ENCODE results near the gene CDC14A.
"Not testable (repeated sequence)": the region's sequence is repeated elsewhere in the genome, so short reads cannot be mapped to it uniquely, and the experiment has no call there.

Gene CDC14A

DNA sequence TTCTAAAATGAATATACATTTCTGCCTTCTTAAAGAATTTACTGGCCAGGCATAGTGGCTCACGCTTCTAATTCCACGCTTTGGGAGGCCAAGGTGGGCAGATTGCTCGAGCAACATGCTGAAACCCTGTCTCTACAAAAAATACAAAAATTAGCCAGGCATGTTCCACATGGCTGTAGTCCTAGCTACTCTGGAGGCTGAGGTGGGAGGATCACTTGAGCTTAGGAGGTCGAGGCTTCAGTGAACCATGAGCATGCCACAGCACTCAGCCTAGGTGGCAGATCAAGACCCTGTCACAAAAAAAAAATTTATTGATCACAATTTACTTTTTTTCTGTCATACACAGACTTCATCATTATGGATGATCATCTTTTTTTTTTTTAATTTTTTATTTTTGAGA is 11.5 kb downstream of the CDC14A start:
- no peak for DNase-seq
- no peak overlapping the region for H3K27ac Mint-ChIP-seq
- H3K4me3 Mint-ChIP-seq = no peak overlapping the region
- H3K27me3 Mint-ChIP-seq = no peaks in the 10 kb centered on the region
- H3K36me3 Mint-ChIP-seq (ENCODE audit: low read depth) = peaks cover 57% of the 10 kb centered on the region
- peaks cover 78% of the 10 kb centered on the region for H3K4me1 Mint-ChIP-seq (ENCODE audit: low read depth)
- H3K9me3 Mint-ChIP-seq = peaks cover 3% of the 10 kb centered on the region

DNA sequence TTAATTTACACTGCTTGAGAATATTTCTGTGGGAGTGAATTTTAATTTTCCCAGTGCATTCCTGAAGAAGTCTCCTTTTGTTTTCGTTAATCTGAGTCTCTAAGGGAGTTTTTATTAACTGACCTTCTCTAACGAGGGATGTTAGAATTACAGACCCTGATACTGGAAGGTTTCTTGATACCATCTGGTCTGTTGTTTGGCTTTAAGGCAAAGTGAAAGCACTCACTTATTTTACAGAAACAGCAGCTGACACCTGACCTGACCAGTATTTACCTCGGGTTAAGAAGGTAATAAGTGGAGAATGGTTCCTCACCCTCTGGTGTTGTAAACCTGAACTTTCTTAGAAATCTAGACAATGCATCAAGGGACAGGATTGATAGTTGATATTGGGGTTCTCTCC is 12.4 kb downstream of the CDC14A start:
- no peaks in the 10 kb centered on the region for H3K27me3 Mint-ChIP-seq
- H3K4me3 Mint-ChIP-seq = peak overlapping the region; percentile 11
- DNase-seq = no peak
- peaks cover 7% of the 10 kb centered on the region for H3K9me3 Mint-ChIP-seq
- H3K27ac Mint-ChIP-seq = peak overlapping the region; percentile 46
- peaks cover 73% of the 10 kb centered on the region for H3K4me1 Mint-ChIP-seq (ENCODE audit: low read depth)
- H3K36me3 Mint-ChIP-seq (ENCODE audit: low read depth) = peaks cover 63% of the 10 kb centered on the region

DNA sequence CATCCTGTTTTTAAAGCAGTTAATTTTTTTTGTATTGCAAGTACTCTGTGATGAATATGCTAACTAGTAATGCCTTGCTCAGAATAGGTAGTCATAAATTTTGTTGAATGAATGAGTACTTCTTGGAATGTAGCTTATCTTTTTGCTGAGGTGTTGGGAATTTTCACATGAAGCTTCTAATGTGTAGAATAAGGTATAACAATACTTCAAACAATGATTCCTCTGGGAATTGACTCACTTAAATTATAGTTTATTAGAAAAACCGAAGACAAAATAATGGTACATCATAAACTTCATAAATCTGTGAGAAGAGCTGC is 13.9 kb downstream of the CDC14A start:
- H3K36me3 Mint-ChIP-seq (ENCODE audit: low read depth) = peaks cover 66% of the 10 kb centered on the region
- H3K27ac Mint-ChIP-seq = no peak overlapping the region
- peaks cover 73% of the 10 kb centered on the region for H3K4me1 Mint-ChIP-seq (ENCODE audit: low read depth)
- no peak overlapping the region for H3K4me3 Mint-ChIP-seq
- no peaks in the 10 kb centered on the region for H3K27me3 Mint-ChIP-seq
- peaks cover 7% of the 10 kb centered on the region for H3K9me3 Mint-ChIP-seq
- no peak for DNase-seq

DNA sequence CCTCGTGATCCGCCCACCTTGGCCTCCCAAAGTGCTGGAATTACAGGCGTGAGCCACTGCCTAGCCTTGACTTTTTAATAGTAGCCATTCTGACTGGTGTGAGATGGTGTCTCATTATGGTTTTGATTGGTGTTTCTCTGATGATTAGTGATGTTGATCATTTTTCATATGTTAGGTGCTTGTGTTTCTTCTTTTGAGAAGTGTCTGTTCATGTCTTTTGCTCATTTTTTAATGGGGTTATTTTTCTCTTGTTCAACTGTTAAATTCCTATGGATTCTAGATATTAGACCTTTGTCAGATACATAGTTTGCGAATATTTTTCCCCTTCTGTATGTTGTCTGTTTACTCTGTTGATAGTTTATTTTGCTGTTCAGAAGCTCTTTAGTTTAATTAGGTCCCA is 17.0 kb downstream of the CDC14A start:
- Mint-ChIP-seq H3K36me3 (ENCODE audit: low read depth) (peaks cover 63% of the 10 kb centered on the region), H3K4me1 (ENCODE audit: low read depth) (peaks cover 77% of the 10 kb centered on the region)
- H3K27ac Mint-ChIP-seq, H3K27me3 Mint-ChIP-seq, H3K9me3 Mint-ChIP-seq, DNase-seq, H3K4me3 Mint-ChIP-seq: not testable (repeated sequence)

DNA sequence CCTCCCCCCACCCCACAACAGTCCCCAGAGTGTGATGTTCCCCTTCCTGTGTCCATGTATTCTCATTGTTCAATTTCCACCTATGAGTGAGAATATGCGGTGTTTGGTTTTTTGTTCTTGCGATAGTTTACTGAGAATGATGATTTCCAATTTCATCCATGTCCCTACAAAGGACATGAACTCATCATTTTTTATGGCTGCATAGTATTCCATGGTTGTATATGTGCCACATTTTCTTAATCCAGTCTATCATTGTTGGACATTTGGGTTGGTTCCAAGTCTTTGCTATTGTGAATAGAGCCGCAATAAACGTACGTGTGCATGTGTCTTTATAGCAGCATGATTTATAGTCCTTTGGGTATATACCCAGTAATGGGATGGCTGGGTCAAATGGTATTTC is 21.6 kb downstream of the CDC14A start:
- peaks cover 11% of the 10 kb centered on the region for H3K9me3 Mint-ChIP-seq
- H3K27me3 Mint-ChIP-seq, DNase-seq, H3K27ac Mint-ChIP-seq, H3K4me3 Mint-ChIP-seq: not testable (repeated sequence)
- peaks cover 46% of the 10 kb centered on the region for H3K36me3 Mint-ChIP-seq (ENCODE audit: low read depth)
- H3K4me1 Mint-ChIP-seq (ENCODE audit: low read depth) = peaks cover 74% of the 10 kb centered on the region

DNA sequence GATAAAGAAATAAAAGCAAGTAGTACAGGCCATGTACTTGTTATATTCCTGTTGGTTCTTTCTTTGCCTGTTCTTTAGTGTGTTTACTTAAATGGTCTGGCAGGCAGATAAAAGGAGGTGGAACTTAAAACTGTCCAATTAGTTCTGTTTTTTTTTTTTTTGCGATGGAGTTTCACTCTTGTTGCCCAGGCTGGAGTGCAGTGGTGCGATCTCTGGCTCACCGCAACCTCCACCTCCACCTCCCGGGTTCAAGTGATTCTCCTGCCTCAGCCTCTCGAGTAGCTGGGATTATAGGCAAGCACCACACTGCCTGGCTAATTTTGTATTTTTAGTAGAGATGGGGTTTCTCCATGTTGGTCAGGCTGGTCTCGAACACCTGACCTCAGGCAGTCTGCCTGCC is 24.6 kb downstream of the CDC14A start:
- H3K9me3 Mint-ChIP-seq, H3K27ac Mint-ChIP-seq, H3K27me3 Mint-ChIP-seq, DNase-seq, H3K4me3 Mint-ChIP-seq: not testable (repeated sequence)
- Mint-ChIP-seq H3K36me3 (ENCODE audit: low read depth) (peaks cover 50% of the 10 kb centered on the region), H3K4me1 (ENCODE audit: low read depth) (peaks cover 81% of the 10 kb centered on the region)

DNA sequence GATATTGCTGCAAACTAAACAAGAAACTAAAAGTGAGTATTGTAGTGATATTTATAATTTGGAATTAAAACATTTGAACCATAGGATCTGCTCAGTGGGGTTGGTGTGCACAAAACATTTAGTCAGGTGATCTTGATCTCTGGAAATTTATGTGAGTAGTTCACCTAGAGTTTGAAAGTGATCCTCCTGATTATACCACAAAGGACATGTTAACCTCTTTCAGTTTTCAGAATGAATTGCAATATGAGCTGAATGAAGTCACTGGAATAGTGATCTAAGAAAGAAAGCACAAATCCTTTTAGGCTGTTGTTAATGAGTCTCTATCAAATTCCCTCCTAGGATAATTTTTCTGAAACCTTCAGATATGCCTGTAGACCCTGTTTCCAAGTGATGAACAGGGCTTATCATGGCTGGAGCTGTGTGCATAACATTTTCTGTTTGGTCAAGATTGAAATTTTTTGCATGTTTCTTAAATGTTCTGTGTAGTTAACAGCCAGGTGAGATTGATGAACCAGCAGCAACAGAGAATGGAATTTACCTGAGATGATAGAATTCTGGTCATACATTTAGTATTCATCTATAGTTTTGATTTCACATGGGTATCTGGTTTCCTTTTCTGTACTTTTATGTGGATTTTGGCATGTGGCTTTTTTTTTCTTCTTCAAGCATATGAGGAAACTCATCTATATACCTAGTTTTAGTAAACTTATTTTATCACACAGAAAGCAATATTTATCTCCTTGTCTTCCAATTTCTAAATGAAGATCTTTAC is 25.5 kb downstream of the CDC14A start:
- peak overlapping the region; percentile 98 for H3K27ac Mint-ChIP-seq
- DNase-seq = no peak
- H3K4me3 Mint-ChIP-seq = peak overlapping the region; percentile 63
- H3K4me1 Mint-ChIP-seq (ENCODE audit: low read depth) = peaks cover 79% of the 10 kb centered on the region
- peaks cover 43% of the 10 kb centered on the region for H3K36me3 Mint-ChIP-seq (ENCODE audit: low read depth)
- H3K27me3 Mint-ChIP-seq = no peaks in the 10 kb centered on the region
- peaks cover 7% of the 10 kb centered on the region for H3K9me3 Mint-ChIP-seq

DNA sequence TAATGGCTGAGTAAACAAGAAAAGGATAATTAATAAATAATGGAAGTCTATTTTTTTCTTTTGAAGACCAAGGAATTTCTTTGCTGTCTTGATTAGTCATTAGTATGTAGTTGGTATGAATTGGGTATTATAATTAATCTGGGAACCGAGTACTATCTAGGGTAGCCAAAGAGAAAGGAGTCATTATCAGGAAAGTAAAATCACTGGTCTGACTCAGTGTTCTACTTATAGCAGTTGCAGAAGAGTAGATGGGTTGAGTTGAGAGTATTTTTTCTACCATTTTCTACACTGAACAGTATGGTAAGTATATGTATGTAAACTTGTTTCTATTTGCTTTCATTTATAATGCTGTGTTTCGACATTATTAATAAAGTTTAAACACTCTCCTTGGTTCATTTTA is 26.6 kb downstream of the CDC14A start:
- no peak overlapping the region for H3K4me3 Mint-ChIP-seq
- no peaks in the 10 kb centered on the region for H3K27me3 Mint-ChIP-seq
- peaks cover 7% of the 10 kb centered on the region for H3K9me3 Mint-ChIP-seq
- peaks cover 83% of the 10 kb centered on the region for H3K4me1 Mint-ChIP-seq (ENCODE audit: low read depth)
- H3K36me3 Mint-ChIP-seq (ENCODE audit: low read depth) = peaks cover 46% of the 10 kb centered on the region
- DNase-seq = no peak
- H3K27ac Mint-ChIP-seq = peak overlapping the region; percentile 66

DNA sequence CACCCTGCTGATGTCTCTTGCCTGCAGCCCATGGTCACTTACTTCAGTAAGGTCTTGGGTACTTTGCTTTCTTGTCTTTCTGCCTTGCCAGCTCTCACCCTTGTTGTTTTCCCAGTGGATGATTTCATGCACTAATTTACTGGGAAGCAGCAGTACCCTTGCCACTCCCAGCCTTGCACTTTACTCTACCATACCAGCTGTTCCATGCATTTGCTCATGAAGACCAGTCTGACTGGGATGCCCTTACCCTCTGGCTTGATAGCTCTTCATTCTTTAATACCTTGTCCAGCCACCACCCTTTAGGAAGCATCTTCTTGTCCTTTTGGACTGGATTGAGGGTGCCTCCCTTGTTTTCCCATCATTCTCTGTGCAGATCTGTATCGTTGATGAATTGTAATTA is 28.3 kb downstream of the CDC14A start:
- Mint-ChIP-seq H3K9me3 (no peaks in the 10 kb centered on the region), H3K36me3 (ENCODE audit: low read depth) (peaks cover 41% of the 10 kb centered on the region), H3K27me3 (no peaks in the 10 kb centered on the region), H3K27ac (no peak overlapping the region), H3K4me3 (no peak overlapping the region), H3K4me1 (ENCODE audit: low read depth) (peaks cover 86% of the 10 kb centered on the region)
- no peak for DNase-seq

DNA sequence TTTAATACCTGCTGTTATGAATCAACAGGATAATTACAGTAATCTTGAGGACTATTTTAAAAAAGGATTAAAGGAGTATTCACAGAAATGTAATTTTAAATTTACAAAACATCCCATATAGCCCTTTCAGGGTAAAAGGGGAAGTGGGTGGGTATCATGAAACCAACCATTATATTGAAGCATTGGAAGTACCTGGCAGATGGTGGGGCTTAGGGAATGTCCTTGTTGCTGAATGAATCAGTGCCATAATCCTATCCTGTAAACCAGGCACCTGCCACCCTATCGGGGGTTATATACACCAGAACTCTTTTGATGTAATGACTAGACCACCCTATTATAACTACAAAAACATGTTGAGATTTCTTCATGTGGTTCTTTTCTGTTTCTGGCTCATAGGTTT is 30.4 kb downstream of the CDC14A start:
- no peaks in the 10 kb centered on the region for H3K27me3 Mint-ChIP-seq
- no peaks in the 10 kb centered on the region for H3K9me3 Mint-ChIP-seq
- no peak overlapping the region for H3K4me3 Mint-ChIP-seq
- H3K27ac Mint-ChIP-seq = no peak overlapping the region
- peaks cover 90% of the 10 kb centered on the region for H3K4me1 Mint-ChIP-seq (ENCODE audit: low read depth)
- DNase-seq = no peak
- peaks cover 41% of the 10 kb centered on the region for H3K36me3 Mint-ChIP-seq (ENCODE audit: low read depth)

DNA sequence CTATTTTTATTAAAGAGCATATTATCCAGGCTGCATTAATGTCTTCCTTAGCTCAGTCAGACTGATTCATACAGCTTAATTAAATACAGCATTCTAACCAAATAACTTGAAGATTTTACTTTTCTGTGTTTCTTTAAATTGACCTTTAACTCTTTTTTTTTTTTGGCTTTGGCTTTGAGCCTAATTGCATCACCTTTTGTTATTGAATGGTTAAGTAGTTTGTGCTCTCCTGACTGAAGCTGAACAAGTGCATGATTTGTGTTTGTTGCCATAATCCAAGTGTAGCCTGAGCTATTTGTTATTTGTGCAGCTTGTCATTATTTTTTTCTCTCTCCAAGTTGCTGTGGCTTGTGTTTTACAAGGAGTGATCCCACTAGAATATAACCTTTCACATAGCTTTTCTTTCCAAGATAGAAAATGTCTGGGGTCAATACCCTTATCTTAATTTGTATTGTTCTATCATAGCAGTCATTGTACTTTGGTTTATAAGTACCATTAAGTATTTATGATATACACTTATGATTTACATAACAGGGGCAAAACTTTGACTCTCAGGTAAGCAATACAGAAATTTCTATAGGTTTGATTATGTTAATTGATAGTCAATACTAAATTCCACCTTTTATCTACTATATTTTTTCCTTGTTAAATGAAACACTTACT is 31.6 kb downstream of the CDC14A start:
- peaks cover 39% of the 10 kb centered on the region for H3K36me3 Mint-ChIP-seq (ENCODE audit: low read depth)
- no peaks in the 10 kb centered on the region for H3K27me3 Mint-ChIP-seq
- no peaks in the 10 kb centered on the region for H3K9me3 Mint-ChIP-seq
- H3K4me3 Mint-ChIP-seq = no peak overlapping the region
- H3K4me1 Mint-ChIP-seq (ENCODE audit: low read depth) = peaks cover 90% of the 10 kb centered on the region
- peak overlapping the region; percentile 13 for H3K27ac Mint-ChIP-seq
- DNase-seq = no peak

DNA sequence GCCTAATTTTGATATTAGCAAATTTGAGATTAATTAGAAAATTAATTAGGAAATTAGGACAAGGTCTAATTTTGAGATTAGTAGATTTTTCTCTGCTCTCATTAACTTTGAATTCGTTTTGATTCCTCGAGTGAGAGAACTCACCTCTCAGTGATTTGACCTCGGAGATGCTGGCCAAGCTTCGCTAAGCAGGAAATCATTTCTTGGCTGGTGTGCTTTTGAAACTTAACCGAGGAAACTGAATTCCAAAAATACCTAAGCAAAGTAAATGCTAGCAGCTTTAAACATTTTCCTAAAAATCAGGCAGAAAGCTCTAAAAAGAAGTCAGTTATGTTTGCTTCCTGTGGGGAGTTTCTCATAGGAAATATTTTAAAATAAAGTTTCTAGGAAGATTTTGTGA is 34.9 kb downstream of the CDC14A start:
- H3K4me1 Mint-ChIP-seq (ENCODE audit: low read depth) = peaks cover 87% of the 10 kb centered on the region
- H3K4me3 Mint-ChIP-seq = peak overlapping the region; percentile 70
- no peaks in the 10 kb centered on the region for H3K9me3 Mint-ChIP-seq
- DNase-seq = no peak
- H3K36me3 Mint-ChIP-seq (ENCODE audit: low read depth) = peaks cover 22% of the 10 kb centered on the region
- no peaks in the 10 kb centered on the region for H3K27me3 Mint-ChIP-seq
- peak overlapping the region; percentile 84 for H3K27ac Mint-ChIP-seq

DNA sequence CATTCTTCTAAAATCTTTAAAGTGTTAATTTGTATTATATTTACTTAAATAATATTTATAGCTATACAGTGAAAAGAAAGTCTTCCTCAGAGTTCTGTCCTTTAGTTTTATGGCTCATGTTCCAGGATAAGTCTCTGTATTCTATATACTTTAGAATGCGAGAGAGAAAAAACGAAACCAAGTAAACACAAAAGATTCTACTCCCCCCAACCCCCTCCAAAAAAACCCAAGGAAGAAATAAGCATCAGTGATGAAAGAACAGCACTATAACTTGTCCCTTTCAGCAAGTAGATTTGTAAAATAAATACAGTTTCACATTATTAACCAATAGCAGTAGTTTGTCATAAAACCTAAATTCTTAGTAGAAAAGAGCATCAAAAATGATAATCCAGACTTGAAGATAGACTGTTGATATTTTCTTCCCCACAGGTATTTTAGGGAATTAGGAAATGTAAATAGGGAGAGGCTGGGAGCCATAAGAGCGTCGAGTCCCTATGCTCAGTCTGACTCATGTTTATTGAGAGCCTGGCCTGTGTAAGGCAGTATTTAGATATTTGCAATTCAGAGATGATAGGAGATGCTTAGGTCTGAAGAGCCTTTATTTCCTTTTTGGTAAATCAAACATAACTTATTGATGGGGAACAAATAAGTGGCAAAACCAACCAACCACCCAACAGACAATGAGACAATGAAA is 35.5 kb downstream of the CDC14A start:
- DNase-seq = no peak
- Mint-ChIP-seq H3K27ac (peak overlapping the region; percentile 78), H3K36me3 (ENCODE audit: low read depth) (peaks cover 23% of the 10 kb centered on the region), H3K4me1 (ENCODE audit: low read depth) (peaks cover 87% of the 10 kb centered on the region), H3K27me3 (no peaks in the 10 kb centered on the region), H3K9me3 (no peaks in the 10 kb centered on the region), H3K4me3 (peak overlapping the region; percentile 63)

DNA sequence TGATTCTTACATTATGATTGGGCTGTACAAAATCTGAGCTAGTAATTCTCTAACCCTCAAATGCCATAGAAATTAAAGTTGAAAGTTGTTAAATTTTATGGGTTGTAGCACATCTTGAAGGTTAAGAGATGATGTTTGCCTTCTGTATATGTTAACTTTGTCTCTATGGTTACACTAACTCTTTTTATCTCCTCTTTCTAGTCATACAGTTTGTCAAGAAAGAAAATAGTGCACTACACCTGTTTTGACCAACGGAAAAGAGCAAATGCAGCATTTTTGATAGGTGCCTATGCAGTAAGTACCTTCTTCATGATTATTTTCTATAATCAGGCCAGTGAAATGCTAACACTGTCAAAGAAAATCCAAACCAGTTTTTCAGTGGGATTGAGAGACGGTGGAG is 38.2 kb downstream of the CDC14A start:
- no peaks in the 10 kb centered on the region for H3K9me3 Mint-ChIP-seq
- no peak for DNase-seq
- H3K27ac Mint-ChIP-seq = peak overlapping the region; percentile 35
- H3K27me3 Mint-ChIP-seq = no peaks in the 10 kb centered on the region
- peaks cover 86% of the 10 kb centered on the region for H3K4me1 Mint-ChIP-seq (ENCODE audit: low read depth)
- H3K4me3 Mint-ChIP-seq = no peak overlapping the region
- peaks cover 22% of the 10 kb centered on the region for H3K36me3 Mint-ChIP-seq (ENCODE audit: low read depth)

DNA sequence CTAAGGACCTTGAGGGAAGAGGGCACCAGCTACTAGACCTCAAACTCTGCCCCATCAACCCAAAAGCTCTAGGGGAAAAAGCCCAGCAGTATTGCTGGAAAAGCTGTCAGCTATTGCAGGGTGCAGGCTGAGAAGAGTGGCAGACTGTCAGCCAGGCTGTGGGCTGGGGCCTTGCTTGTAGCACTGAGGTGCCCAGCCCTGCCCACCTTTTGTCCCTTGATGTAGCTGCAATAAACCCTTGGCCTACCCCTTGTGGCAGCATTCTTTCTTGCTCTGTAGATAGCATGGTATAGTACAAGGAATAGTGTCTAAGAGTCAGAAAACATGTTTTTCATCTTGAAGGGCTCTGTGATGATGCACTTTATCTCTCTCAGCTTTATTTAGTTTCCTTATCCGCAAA is 39.4 kb downstream of the CDC14A start:
- Mint-ChIP-seq H3K27ac (peak overlapping the region; percentile 80), H3K4me1 (ENCODE audit: low read depth) (peaks cover 87% of the 10 kb centered on the region)
- DNase-seq = no peak

More for the DNA sequence above, 39.4 kb downstream of the CDC14A start:
- Mint-ChIP-seq H3K4me3 (no peak overlapping the region), H3K27me3 (no peaks in the 10 kb centered on the region), H3K36me3 (ENCODE audit: low read depth) (peaks cover 24% of the 10 kb centered on the region), H3K9me3 (no peaks in the 10 kb centered on the region)

Data from activated T-cell treated with anti-CD3 and anti-CD28 coated beads, Interleukin-2, amount 50 U/mL, for 24 hours (primary cell).